A549 treated with AZD2906 at 1 μM for 4 hours (cell line): ENCODE results near the gene PLA2G12A. TPM values are rescaled to one million over a fixed set of nuclear protein-coding genes. Genes with fewer than 3 reads are reported as not detected.

Experiments
- total RNA-seq: library from RNA; stranded (reverse); fragments of 200-300 nt; extraction: Qiagen RNA extraction; gene quantifications from 5 replicates; pipeline ENCODE4 v1.2.3, GENCODE V29; 2022

Gene PLA2G12A
- 10.0 to 14.9 TPM (median 11.2 TPM) in 5 replicates for total RNA-seq

DNA sequence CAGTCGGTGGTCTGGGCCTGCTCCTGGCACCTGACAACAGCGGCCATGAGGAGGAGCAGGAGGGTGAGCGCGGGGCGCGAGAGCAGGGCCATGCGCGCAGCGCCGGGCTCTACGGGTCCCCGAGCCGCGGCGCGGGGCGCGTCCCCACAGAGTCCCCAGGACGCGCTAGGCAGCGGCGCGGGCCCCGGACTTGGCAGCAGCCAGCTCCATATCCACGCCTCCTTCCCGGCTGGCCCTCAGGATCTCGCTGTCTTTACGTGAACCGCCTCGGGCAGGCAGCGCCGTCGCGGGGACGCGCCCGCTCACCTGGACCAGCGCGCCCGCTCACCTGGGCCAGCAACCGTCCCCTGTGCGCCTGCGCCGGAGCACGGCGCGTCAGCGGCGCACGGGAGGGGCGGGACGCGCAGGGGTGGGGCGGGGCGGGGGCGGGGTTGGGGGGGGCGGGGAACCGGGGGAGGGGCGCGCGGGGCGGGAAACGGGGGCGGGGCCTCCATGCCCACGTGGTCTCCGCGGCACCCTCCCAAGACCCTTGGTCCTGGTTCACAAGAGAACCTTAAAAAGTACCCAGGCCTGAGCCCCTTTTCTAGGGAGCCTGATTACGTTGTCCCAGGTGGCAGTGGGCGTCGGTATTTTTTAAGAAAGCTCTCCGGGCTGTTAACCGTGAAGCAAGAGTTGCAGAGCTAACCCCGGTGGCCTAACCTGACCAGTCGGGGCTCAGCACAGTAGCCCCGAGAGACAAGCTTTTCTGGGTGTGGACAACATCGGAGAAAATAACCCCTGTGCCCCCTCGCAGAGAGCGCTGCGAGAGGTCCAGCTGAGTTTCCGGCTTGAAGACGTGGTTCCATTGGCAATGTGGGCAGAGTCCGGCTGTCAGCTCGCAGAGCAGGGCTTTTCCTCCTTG, at the start of gene PLA2G12A:
PLA2G12A (minus strand) TSS at position 353 of the 901 bp plus-strand sequence; CDS start at position 92, 261 bp downstream.

GRCh38 chr4:109702950-109703663, 26.8 kb downstream of the PLA2G12A start, which contains the start of gene CASP6:
Gene CASP6 (minus strand): TSS chr4:109703445. CDS start chr4:109703395, 50 bp downstream.

Other genes starting within 250 kb of the PLA2G12A start
- gene MCUB, start 169.8 kb downstream of the PLA2G12A start, total RNA-seq, result 13.0 to 25.3 TPM (median 20.2 TPM) in 5 replicates
- gene CASP6, start 26.6 kb downstream of the PLA2G12A start, total RNA-seq, result 15.9 to 18.4 TPM (median 16.6 TPM) in 5 replicates
- 0.55 to 0.95 TPM (median 0.84 TPM) in 5 replicates for gene CFI, start 71.9 kb upstream of the PLA2G12A start, total RNA-seq
- gene GAR1, start 85.7 kb upstream of the PLA2G12A start, total RNA-seq, result 36.4 to 44.7 TPM (median 40.3 TPM) in 5 replicates
- 0.06 to 0.14 TPM (median 0.11 TPM) in 3 of 5 replicates, not detected in the others for gene RRH, start 97.9 kb upstream of the PLA2G12A start, total RNA-seq
- 0.02 to 0.06 TPM (median 0.02 TPM) in 4 of 5 replicates, not detected in the other for gene LRIT3, start 118.0 kb upstream of the PLA2G12A start, total RNA-seq
- gene EGF, start 182.8 kb upstream of the PLA2G12A start, total RNA-seq, result 0.09 to 0.41 TPM (median 0.29 TPM) in 5 replicates